GM10266 (cell line): ENCODE measurements around the gene PLAGL2.
"Not testable (repeated sequence)": the region's sequence is repeated elsewhere in the genome, so short reads cannot be mapped to it uniquely, and the experiment has no call there.

Experiments used
- DNase-seq: peaks from one replicate; pipeline ENCODE4 v3.0.0; 2012; ENCODE audit errors: extremely low spot score
- TF ChIP-seq, protein P1 (sequence below): IDR thresholded peaks from 2 replicates; pipeline ENCODE4 v1.5.1; 2012; ENCODE audit warnings: mild to moderate bottlenecking, low read depth; ENCODE audit not compliant: control insufficient read depth, insufficient read depth; ENCODE audit errors: missing control alignments

Gene PLAGL2, protein sequence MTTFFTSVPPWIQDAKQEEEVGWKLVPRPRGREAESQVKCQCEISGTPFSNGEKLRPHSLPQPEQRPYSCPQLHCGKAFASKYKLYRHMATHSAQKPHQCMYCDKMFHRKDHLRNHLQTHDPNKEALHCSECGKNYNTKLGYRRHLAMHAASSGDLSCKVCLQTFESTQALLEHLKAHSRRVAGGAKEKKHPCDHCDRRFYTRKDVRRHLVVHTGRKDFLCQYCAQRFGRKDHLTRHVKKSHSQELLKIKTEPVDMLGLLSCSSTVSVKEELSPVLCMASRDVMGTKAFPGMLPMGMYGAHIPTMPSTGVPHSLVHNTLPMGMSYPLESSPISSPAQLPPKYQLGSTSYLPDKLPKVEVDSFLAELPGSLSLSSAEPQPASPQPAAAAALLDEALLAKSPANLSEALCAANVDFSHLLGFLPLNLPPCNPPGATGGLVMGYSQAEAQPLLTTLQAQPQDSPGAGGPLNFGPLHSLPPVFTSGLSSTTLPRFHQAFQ

DNA sequence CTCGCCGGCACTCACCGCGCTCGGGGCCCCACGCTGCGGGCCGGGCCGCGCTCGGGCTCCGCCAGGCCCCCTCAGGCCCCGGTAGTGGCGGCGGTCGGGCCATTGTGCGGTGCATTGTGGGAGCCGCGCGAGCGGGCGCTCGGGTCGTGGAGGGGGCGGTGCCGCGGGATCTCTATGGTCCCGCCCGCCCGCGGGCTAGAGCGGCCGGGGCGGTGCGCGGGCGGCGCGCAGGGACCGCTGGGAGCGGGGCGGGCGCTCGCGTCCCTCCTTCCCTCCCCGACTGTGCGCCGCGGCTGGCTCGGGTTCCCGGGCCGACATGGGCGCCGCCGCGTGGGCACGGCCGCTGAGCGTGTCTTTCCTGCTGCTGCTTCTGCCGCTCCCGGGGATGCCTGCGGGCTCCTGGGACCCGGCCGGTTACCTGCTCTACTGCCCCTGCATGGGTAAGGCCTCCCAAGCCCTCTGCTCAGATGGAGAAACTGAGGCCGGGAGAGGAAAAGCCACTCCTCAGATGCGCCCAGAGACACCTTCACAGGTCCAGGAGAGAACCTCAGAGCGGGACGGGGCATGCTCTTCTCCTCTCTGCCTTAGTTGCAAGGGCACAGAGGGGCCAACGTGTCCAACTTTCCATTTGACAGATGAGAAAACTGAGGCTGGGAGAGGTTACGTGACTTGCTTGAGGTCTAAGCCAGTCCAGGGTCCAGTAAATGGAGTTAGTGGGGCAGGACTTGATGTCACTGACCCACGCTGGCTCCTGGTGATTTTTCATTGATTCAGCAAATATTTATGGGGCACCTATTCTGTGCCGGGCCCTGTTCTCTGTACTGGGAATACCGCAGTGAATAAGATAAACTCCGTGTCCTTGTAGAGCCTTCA, at the start of gene PLAGL2, which contains the start of gene POFUT1:
PLAGL2 (minus strand) TSS at position 118 of the 873 bp plus-strand sequence. CDS start 5,565 bp downstream, outside the sequence.
POFUT1 (plus strand) TSS at position 255 of the 873 bp plus-strand sequence; CDS start at position 317, 62 bp downstream.
- DNase-seq: peak; percentile 99
- TF ChIP-seq, protein P1, sequence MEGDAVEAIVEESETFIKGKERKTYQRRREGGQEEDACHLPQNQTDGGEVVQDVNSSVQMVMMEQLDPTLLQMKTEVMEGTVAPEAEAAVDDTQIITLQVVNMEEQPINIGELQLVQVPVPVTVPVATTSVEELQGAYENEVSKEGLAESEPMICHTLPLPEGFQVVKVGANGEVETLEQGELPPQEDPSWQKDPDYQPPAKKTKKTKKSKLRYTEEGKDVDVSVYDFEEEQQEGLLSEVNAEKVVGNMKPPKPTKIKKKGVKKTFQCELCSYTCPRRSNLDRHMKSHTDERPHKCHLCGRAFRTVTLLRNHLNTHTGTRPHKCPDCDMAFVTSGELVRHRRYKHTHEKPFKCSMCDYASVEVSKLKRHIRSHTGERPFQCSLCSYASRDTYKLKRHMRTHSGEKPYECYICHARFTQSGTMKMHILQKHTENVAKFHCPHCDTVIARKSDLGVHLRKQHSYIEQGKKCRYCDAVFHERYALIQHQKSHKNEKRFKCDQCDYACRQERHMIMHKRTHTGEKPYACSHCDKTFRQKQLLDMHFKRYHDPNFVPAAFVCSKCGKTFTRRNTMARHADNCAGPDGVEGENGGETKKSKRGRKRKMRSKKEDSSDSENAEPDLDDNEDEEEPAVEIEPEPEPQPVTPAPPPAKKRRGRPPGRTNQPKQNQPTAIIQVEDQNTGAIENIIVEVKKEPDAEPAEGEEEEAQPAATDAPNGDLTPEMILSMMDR: peak; percentile 27

DNA sequence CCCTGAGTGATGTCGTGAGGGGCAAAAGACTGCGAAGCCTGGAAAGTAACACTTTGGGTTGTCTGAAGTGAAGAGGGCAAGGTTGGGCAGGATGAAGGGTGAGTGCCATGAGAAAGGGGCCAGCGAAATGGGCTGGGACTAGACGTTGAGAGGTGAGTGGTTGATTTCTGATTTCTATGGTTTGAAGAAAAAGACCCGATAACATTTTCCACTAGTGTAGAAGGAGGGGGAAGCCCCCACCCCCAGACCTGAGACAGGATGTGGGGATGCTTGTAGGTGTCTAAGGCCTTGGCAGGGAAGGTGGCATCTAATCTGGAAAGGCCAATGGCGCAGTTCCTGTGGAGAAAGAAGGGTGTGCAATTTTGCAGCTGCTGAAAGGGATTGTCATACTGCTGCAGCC, 44.6 kb upstream of the PLAGL2 start:
- TF ChIP-seq, protein P1: no peak
- peak; percentile 35 for DNase-seq

DNA sequence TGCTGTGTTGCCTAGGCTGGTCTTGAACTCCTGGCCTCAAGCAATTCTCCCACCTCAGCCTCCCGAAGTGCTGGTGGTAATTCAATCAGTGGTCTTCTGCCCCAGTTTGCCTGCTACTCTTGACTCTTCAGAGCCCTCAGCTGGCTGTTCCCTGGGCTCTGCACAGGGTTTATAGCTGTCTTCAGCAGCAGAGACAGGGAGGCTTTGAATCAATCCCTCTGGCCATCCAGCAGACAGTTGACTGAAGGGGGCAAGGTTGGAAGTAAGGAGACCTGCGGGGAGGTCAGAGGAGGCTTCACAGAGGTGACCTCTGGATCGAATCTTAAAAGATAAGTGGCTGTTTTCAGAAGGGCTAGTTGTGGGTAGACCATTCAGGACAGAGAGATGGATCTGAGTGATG, 43.9 kb upstream of the PLAGL2 start:
- TF ChIP-seq, protein P1: no peak
- DNase-seq: no peak

DNA sequence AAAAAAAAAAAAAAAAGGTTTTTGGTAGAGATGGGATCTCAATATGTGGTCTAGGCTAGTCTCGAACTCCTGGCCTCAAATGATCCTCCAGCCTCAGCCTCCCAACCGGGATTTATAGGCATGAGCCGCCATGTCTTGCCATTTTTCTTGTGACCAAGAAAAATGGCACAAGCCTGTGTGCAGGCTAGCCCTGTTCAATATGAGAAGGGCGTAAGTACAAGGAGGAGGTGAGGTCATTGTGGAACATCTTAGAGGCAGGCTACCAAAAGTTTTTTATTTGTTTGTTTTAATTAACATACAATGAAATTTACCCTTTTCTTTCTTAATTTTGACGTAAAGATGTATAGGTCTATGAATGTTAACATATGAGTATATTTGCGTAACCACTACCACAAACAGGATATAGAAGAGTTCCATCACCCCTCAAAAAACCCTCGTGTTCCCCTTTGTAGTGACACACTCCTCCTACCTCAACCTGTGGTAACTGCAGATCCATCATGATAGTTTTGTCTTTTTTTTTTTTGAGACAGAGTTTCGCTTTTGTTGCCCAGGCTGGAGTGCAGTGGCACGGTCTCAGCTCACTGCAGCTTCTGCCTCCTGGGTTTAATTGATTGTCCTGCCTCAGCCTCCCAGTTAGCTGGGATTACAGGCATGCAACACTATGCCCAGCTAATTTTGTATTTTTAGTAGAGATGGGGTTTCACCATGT, 41.6 kb upstream of the PLAGL2 start:
- TF ChIP-seq, protein P1: no peak
- DNase-seq: no peak

DNA sequence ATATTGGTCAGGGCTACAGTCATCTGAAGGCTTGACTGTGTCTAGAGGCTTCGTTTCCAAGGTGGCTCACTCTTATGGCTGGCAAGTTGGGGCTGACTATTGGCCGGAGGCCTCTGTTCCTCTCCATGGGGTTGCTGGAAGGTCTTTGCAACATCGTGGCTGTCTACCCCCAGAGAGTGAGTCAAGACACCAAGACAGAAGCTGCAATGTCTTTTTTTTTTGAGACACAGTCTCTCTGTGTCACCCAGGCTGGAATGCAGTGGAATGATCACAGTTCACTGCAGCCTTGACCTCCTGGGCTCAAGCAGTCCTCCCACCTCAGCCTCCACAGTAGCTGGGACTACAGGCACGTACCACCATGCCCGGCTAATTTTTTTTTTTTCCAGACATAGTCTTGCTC, 40.5 kb upstream of the PLAGL2 start:
- no peak for DNase-seq
- TF ChIP-seq, protein P1: no peak

DNA sequence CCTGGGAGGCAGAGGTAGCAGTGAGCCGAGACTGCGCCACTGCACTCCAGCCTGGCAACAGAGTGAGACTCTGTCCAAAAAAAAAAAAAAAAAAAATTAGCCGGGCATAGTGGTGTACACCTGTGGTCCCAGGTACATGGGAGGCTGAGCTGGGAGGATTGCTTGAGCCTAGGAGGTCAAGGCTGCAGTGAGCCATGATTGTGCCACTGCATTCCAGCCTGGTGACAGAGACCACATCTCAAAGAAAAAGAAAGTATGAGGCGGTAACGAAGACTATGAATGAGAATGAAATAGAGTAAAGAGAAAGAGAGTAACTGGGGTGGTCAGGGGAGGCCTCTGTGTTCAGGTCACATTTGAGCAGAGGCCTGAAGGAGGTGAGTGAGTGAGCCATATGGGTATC, 38.7 kb upstream of the PLAGL2 start:
- not testable (repeated sequence) for DNase-seq

DNA sequence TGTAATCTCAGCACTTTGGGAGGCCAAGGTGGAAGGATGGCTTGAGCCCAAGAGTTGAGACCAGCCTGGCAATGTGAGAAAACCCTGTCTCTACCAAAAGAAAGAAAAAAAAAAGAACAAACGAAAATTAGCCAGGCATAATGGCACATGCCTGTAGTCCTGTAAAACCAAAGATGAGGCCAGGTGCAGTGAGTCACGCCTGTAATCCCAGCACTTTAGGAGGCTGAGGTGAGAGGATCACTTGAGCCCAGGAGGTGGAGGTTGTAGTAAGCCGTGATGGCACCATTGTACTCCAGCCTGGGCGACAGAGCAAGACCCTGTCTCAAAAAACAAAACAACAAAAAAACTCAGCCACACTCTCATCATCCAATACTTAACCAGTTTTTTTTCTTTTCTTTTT, 37.4 kb upstream of the PLAGL2 start:
- no peak for DNase-seq
- TF ChIP-seq, protein P1: no peak
